Kidney epithelial cell (primary cell): ENCODE data around the gene KCNQ1. TPM values are rescaled to one million over a fixed set of nuclear protein-coding genes. Genes with fewer than 3 reads are reported as not detected.

Source experiments
- DNase-seq: peaks from one replicate; pipeline ENCODE4 v3.0.0-alpha.2; 2010; ENCODE audit warnings: low read depth
- H3K27me3 ChIP-seq: 2 replicates; pipeline ENCODE4 v1.6.0; 2011; ENCODE audit warnings: low read length; ENCODE audit not compliant: control insufficient read depth, insufficient read depth
- H3K36me3 ChIP-seq: 2 replicates; pipeline ENCODE4 v1.5.1; 2011; ENCODE audit warnings: low read length; ENCODE audit not compliant: control insufficient read depth, insufficient read depth
- H3K4me3 ChIP-seq: 2 replicates; pipeline ENCODE4 v1.5.1; 2011; ENCODE audit warnings: low read depth, mild to moderate bottlenecking, control low read depth, low read length
- CTCF ChIP-seq: IDR thresholded peaks from 2 replicates; pipeline ENCODE4 v1.5.1; 2011; ENCODE audit warnings: mild to moderate bottlenecking, moderate library complexity, low read length, control low read depth, inconsistent platforms; ENCODE audit not compliant: insufficient read depth, poor library complexity, severe bottlenecking
- total RNA-seq: library from RNA; depleted of rRNA; stranded (reverse); fragments of >200 nt; gene quantifications from 2 replicates; pipeline ENCODE4 v1.2.3, GENCODE V29; 2015

The KCNQ1 gene
- total RNA-seq, 1 donor from 2014 or later = 2.3 TPM

DNA sequence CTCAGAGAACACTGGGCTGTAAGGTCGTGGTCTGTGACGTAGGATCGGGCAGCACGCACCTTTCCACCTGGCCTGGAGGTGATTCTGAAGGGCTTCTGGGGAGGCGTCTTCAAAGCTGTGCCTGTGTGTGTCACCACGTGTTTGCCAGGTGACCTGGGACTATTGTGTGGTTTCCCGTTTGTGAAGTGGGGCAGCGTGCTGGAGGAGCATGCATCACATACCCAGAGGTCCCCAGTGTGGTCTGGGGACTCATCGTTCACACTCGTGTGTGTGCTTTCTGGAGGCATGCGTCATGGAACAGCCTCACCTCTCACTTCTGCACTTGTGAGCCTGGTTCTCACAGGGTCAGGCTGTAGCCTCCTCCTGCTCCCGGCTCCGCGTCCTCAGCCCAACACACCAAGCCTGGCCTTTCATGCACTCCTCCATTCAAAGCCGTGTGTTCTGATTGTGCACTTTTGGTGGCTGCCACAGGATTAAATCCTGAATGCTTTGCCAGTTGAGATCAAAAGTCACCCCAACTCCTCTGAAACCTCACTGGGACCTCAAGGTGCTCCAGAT is 148.7 kb downstream of the KCNQ1 start:
- H3K4me3 ChIP-seq = no peak overlapping the region
- H3K27me3 ChIP-seq = peaks cover 28% of the 10 kb centered on the region
- no peak for DNase-seq
- no peak for TF ChIP-seq CTCF
- H3K36me3 ChIP-seq = no peaks in the 10 kb centered on the region

- Histone ChIP-seq H3K27me3 (peaks cover 28% of the 10 kb centered on the region), H3K36me3 (no peaks in the 10 kb centered on the region), H3K4me3 (no peak overlapping the region)
- TF ChIP-seq CTCF = no peak
- no peak for DNase-seq
Observed at GRCh38 chr11:2594267-2594666, 149.5 kb downstream of the KCNQ1 start.

DNA sequence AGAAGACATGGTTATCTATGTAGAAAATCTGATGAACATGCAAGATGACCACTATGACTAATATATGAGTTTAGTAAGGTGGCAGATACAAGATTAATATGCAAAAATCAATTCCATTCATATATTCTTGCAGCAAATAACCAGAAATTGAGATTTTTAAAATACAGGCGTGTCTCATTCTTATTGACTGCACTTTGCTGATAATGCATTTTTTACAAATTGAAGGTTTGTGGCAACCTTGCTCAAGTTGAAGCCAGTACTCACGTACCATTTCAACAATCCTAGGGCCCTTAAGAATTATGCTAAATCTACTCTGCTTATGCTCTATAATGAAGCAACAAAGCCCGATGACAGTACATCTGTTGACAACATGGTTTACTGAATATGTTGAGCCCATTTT is 150.4 kb downstream of the KCNQ1 start:
- no peak for TF ChIP-seq CTCF
- DNase-seq = no peak
- no peak overlapping the region for H3K4me3 ChIP-seq

DNA sequence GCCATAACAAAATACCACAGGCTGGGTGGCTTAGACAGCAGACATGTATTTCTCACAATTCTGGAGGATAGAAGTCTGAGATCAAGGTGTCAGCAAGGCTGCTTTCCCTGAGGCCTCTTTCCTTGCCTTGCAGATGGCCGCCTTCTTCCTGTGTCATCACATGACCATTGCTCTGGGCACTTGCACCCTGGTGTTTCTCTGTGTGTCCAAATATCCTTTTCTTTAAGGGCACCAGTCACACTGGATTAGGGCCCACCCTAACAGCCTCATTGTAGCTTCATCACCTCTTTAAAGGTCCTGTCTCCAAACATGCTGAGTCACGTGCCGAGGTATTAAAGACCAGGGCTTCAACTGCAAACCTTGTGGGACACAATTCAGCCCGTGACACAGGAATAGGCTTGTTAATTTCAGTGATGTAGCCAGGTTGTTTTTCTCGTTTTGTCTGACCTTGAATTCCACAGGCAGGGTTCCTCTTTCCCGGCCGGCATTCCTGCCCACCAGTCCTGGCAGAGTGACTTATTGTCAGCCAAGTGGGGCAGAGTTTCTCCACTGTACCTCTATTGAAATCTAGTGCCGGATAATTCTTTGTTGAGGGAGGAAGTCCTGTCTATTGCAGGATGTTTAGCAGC is 154.9 kb downstream of the KCNQ1 start:
- Histone ChIP-seq H3K4me3 (no peak overlapping the region), H3K36me3 (no peaks in the 10 kb centered on the region), H3K27me3 (no peaks in the 10 kb centered on the region)
- DNase-seq = no peak
- no peak for TF ChIP-seq CTCF

More for the DNA sequence above, 150.4 kb downstream of the KCNQ1 start:
- Histone ChIP-seq H3K27me3 (peaks cover 27% of the 10 kb centered on the region), H3K36me3 (no peaks in the 10 kb centered on the region)

DNA sequence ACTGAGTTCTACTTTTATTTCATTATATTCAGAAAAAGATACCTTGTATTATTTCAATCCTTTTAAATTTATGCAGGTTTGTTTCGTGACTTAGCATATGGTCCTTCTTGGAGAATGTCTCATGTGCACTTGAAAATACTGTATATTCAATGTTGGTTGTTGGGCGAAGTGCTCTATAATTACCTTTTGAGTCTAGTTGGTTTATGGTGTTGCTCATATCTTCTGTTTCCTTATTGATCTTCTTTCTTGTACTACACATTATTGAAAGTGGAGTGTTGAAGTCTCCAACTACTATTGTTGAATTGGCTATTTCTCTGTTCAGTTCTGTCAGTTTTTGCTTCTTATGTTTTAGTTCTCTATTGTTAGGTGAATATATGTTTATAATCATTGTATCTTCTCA is 164.5 kb downstream of the KCNQ1 start:
- Histone ChIP-seq H3K36me3 (no peaks in the 10 kb centered on the region), H3K27me3 (no peaks in the 10 kb centered on the region), H3K4me3 (no peak overlapping the region)
- no peak for DNase-seq
- TF ChIP-seq CTCF = no peak
